GM18909 (cell line): ENCODE data around the gene PTK6.
A peak's percentile ranks its signal among the peaks of the same experiment; 100 is the strongest.

Experiments
- ATAC-seq: cut with Tn5 transposase; IDR thresholded peaks from one replicate; pipeline ENCODE4 v1.9.1; 2021; ENCODE audit warnings: mild to moderate bottlenecking; ENCODE audit not compliant: unreplicated experiment, poor library complexity

Gene PTK6

DNA sequence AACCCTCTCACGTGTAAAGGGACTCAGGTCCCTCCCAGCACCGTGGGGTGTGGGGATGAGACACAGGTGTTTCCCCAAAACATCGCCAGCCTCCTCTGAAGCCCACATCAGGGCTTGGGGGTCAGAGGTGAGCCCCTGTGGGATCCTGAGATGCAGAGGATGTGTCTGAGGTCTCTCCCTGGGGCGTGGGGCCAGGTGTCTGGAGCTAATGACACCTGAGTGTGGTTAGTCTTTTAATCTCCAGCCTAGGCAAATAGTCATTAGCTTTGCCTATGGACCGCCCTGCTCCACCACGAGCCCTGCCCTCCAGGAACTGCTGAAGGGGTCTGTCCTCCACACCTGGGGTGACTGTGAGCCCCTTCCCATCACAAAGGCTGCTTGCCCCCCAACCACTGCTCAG, 8.6 kb upstream of the PTK6 start:
- ATAC-seq = no peak

DNA sequence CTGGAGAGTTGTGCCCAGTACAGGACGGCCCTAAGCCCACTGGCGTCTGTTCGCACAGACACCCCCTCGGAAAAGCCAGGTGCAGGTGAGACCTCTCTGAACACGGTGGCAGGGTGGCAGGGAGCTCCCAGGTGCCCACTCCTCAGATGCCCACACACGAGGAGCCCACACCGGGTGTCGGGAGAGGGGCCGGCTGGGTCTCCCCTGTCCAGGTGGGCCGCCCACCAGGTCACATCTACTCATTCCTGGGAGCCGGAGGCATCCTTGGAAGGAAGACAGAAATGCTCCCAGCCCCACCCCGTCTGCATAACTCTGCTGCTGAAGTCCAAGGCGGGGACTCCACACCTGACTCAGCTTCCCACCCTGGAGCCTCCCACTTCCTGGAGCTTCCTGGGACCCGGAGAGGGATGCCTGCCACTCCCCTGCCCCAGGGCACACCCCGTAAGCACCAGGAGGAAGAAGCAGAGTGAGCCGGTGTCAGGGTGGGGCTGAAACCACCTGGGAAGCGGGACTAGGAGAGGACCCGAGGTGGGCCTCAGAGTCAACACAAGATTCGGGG, 7.9 kb upstream of the PTK6 start:
- ATAC-seq = no peak

DNA sequence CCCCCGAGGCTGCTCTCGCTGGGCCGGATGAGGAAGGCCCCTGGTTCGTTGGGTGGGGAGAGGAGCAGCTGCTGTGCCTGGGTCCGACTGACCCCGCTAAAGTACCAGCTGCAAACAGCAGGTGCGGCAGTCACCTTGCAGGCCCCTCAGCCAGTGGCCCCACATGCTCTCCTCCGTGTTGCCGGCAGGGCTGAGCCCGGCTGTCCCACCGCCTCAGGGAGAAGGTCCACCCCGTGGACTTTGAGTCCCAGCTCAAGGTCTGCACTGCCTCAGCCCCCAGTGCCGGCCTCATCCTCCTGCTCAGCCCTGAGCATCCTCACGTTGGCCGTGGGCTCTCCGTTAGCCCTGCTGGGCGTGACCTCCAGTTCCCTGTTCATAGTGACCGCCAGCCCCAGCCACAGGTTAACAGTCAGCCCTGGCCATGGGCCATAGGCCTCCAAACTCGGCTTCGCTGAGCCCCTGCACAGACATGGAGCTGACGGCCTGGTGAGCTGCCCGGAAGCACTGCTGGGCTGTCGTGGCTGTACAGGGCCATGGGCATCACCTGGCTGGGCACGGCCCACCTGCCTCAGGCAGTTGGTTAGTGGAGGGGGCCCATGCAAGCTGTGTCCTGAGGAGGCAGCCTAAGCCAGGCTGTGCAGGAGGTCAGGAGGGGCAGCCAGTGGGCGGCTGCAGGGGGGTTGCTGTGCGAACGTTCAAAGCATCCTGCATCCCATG, 7.2 kb upstream of the PTK6 start:
- ATAC-seq = no peak

DNA sequence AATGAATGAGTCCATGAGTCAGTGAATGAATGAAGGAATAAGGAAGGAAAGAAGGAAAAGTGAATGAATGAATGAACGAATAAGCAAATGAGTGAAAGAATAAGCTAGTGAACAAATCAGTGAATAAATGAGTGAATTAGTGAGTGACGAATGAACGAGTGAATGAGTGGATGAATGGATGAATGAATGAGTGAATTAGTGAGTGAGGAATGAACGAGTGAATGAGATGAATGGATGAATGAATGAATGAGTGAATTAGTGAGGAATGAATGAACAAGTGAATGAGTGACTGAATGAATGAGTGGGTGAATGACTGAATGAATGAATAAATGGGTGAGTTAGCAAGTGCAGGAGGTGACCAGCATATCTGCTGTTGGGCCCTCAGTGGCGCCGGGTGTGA, 6.6 kb upstream of the PTK6 start:
- no peak for ATAC-seq

DNA sequence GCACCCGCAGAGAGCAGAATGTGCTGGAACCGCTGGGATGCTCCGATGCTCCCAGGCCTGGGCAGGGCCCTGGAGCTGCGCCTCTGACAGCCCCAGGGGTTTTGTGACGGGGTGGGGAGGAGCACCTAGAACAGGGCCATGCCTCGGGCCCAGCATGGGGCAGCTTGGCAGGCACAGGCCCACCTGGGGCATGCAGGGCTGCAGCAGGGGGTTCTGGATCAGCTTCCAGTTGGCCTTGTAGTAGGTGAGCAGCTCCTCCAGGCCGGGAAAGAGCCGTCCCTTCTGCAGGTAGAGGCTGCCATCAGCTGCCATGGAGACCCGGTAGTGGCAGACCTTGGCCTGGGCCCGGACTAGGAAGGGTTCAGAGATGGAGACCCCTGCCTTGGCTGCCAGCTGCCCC, 6.0 kb upstream of the PTK6 start:
- no peak for ATAC-seq

DNA sequence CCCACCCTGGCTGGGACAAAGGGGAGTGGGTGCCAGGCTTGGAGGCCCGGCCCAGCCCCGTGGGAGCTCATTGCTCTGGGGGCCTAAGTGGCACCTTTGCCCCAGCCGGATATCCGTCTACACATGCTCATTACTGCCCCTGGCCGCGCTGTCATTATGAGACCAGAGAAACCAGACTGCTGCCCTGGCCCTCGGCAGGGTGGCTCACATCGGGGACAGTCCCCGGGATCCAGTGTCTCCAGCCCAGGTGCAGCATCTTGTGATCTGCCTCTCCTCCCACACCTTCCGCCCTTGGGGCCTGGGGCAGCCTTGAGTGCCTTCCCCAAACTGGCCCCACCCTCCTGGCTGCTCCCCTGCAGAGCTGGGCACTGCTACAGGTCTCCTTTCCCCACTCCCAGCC, 5.5 kb upstream of the PTK6 start:
- ATAC-seq = no peak

DNA sequence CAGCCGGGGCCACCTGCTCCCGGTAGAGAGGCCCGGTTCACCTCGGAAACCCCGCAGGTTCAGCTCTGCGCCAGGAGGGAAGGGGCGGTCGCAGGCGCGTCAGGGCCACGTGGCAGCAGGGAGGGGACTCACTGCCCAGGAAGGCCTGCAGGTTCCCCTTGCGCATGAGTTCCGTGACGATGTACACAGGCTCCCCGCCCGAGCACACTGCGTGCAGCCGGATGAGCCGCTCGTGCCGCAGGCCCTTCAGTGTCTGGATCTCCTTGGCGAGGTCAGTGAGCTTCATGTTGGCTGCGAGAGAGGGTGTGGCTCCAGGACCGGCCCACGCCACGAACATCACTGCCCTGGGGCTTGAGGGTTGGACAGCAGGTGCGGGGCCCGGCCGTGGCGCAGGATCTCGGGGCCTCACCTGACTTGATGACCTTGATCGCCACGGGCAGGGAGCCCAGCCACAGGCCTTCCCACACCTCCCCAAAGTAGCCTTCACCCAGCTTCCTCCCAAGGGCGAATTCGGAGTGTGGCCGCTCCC, 4.9 kb upstream of the PTK6 start:
- no peak for ATAC-seq

DNA sequence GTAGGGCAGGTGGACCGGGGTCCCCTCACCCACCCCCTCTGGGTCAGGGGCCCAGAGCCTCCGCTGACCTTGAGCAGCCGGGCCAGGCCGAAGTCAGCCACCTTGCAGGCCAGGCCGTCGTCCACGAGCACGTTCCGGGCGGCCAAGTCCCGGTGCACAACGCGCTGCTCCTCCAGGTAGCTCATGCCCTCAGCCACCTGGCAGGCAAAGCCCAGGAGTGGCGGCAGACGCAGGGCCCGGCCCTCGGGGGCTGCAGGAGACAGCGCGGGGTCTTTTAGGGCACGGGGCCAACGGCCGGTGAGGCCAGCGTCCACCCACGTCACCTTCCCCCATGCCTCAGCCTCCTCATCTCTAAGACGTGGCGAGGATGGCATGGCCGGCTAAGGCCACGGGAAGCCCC, 4.2 kb upstream of the PTK6 start:
- no peak for ATAC-seq

DNA sequence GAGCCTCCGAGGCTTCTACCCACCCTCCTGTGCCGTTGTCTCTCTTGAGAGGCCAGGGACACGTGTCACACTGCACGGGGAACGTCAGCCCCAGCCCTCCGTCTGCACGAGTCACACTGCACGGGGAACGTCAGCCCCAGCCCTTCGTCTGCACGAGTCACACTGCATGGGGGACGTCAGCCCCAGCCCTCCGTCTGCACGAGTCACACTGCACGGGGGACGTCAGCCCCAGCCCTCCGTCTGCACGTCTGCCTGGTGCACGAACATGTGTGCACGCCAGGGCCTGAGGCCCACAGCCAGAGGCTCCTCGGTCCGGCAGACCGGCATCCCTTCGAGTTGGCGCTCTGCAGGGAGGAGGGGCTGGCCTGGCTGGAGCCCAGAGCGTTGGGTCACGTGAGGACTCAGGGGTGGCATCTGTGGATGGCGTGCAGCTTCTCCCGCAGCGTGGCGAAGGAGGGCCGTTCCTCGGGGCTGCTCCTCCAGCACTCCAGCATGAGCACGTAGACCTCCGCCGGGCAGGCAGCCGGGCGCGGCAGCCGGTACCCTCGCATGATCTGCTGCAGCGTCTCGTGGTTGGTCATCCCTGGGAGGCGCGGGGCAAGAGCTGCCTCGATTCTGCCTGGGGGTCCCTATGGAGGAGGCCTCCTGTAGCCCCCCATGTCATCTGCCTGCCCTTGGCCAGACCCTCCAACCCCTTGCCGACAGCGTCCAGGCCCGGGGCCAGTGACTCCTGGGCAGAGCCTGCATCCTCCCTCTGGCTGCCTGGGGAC, 3.4 kb upstream of the PTK6 start:
- ATAC-seq = no peak

DNA sequence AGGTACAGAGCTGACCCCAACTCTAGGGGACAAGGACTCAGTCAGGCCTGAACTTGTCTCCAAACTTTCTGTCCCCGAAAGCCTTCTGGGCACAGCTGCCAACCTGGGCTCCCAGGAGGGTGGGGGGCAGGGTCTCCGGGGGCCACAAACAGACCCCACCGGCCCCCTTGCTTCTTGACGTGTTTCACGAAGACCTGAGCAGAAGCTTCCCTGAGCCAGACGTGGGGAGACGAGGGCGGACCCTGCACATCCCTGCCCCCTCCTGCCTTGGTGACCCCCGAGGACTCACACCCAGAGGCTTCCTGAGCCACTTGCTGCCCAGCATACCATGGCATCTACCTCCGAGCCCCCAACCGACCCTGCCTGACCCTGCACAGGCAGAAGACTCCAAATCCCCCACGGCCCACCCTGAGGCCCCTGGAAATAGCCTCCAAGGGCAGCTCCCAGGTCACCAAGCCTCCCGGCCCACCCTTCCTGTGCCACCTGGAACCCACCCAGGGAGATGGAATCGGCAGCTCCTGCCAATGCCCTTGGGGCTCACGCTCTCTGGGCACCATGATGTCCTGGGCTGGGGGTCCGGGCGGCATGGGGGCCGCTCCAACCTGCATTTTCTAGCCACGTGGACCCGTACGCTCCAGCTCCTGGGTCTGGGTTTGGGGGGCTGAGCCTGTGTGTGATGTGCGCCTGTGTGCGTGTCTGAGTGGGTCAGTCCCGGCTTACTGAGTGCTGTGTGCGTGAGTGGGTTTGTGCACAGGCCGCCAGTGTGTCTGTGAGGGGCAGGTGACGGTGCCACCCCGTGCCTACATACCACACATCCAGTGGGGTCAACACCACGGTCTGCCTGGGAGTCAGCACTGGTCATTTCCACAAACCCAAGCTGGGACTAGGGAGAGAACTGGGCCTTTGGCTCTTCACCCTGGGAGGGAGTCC, 2.5 kb upstream of the PTK6 start:
- no peak for ATAC-seq

DNA sequence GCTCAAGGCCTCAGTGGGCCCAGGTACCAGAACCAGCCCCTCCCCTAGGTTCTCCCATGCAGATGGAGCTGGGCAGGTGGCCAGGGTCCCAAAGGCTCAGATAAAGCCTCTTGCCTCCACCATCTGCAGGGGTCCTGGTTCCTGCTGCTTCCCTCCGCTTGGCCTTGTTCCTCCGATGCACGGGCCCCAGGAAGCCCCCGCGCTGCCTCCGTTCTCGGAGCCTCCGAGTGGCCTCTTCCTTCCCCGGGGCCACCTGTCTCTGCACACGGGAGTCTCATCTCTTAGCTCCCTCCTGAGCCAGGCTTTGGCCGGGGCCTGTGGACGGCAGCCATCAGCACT, 1.9 kb upstream of the PTK6 start:
- ATAC-seq = no peak

DNA sequence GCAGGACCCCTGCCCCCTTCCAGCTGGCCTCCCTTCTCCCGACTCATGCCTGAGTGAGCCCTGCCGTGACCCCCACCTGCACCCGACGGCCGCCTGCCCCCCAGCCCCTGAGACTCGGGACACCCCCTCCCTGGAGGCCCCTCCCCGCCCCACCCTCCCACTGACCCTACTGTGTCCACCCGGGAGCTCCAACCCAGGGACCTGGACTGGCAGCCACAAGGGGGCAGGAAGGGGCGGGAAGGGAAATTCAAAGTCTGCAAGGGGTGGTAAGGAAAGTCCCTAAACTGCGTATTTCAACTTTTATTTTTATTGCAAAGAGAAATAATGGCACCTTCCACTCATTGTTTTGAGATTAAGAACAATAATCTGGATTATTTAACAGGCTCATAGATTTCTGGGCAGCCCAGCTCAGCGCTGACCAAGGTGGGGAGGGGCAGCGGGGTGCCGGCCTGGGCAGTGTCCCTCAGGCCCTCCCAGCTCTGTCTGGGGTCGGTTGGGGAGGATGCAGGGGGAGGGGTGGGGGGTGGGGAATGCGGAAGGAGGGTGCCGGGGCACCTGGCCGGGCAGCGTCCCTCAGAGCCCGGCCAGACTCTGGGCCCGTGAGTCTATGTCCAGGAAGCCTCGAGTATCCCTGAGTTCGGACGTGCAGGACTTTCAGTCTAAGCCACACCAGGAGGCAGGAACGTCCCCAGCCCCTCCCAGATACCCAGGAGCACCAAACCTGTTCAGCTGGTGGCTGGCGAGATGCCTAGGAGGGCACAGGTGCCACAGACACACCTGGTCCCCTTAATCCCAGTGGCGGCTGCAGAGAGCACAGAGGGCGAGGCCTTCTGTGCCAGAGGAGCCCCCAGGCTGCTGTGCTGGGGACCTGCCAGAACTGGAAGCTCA, 1.3 kb upstream of the PTK6 start:
- no peak for ATAC-seq

DNA sequence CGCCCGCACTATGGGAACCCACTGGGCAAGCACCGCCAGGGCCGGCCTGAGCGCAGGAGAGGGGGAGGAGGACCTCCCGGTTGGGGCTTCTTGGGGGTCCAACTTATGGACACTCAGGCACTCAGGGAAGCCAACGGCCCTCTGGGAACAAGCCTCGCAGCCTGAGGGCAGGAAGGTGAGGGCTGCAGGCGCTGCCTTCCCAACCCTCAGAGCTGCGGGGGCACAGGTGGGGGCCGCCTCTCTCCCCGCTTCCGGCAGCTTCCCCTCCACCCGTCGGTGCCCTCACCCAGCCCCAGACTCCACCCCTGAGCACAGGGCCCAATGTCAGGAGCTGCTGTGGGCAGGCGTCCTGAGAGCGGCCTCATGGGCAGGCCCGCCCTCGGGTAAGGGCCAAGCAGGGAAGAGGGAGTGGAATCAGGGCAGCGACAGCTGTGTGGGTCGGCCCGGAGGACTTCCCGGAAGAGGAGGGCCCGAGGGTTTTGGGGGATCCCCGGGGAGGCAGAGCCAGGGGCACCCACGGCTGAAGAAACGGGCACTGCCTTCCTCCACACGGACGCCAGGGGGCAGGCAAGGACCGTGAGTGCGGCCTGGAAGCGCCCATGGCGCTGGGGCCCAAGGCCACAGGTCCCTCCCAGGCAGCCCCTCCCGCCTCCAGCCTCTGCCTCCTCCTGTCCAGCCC, 488 bp upstream of the PTK6 start:
- peak; percentile 87 for ATAC-seq

DNA sequence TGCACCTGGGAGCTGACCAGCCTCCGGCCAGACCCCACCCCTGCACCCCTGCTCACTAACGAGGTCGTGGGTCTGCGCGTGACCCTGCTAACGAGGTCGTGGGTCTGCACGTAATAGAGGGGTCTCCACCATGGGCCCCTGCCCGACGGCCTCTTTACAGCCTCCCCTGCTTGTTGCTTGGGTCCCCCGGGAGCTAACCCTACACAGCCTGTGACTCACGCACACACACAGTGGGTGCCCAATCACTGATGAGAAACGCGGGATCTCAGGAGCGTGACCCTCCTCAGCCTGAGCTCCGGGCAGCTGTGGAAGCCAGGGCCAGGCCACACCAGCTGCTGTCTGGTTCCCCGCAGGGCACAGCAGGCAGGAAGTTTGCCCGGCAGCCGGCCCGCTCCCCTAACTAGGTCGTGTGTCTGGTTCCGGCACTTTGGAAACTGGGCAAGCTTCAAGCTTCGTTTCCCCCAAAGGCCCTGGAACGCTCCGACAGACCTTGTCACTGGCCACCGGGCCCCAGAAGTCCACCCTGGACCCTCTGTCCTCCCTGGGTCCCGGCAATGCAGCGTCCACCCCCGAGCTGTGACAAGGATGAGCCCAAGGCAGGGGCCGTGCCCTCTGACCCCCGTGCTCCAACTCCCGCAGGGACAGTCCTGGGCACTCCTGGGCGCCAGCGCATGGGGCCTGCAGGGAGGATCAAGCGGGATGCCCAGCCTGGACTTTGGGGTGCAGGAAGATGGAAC, 767 bp downstream of the PTK6 start:
- no peak for ATAC-seq

DNA sequence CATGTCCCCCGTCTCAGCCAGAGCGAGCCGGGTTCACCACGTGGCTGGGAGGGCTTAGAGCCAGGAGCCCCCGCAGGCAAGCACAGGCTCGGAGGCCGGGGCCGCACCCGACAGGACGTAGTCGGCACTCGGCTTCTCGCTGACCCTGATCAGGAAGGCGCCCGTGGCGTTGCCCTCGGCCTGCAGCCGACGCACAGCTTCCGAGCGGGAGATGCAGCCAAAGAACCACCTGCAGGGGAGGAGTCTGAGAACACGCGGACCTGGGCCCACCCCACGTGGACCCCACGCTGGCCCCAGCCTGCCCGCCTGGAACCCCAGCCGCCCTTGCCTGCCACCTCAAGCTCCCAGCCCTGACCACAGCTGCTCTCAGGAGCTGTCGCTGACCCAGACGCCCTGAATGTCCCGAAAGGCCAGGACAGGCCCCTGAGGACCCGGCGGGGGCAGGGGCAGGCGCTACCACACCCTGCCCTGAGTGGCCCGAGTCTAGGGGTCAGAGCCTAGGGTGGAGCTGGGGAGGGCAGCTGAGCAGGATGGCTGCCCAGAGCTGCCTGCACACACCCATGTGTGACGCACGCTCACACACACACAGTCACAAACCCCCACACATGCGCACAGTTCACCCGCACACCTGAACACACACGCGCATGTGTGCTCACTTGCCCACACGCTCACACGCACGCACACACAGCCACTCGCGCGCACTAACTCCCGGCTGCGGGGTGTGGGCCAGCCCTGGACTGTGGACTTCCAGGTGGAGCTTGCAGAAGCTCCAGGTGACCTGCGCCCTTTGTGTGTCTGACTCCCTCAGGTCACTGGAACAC, 2.1 kb downstream of the PTK6 start:
- ATAC-seq = no peak

DNA sequence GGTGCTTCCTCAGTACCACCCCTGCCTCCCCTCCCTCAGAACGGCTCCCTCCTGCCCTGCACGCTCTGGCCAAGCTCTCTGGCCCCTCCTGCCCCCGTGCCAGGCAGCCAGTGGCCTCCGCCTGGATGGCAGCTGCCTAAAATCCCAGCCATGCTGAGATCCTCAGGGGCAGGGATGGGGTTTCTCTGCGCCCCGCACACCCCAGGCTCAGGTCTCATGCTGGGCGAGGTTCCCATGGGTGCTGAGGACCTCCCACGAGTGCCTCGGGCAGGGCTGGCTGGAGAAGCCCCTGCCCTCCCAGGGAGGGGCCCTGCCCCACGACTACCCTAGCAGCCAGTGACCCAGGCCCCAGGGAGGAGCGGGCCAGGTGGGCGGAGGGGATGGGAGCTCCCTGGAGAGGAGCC, 2.7 kb downstream of the PTK6 start:
- ATAC-seq = no peak

DNA sequence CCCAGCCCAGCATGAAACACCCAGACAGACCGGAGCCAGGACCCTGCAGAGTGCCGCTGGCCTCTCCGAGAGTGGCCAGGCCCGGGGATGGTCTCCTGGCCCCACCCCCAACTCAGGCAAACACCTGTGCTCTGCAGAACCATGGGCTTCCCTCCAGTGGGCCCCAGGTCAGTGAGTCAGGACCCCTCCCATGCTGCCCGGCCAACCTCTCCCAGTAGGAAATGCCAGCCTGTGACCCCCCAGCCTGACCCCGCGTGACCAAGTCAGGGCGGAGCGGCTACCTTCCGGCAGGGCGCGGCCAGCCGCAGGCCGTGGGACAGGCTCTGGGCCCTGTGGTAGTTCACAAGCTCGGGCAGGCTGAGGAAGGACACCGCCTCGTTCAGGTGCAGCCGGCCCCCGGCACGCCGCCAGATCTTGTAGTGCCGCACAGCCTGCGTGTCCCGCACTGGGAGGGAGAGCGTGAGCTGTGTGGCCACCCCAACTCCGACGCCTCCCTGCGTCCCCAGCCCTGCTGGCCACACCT, 3.2 kb downstream of the PTK6 start:
- ATAC-seq = no peak
